Measurements from ENCODE around the gene PHKA1. TPM values are rescaled to one million over a fixed set of nuclear protein-coding genes. Genes with fewer than 3 reads are reported as not detected.

Gene PHKA1
- total RNA-seq, 4 donors from 2014 or later = 1.8 to 4.6 (median 2.4) TPM

GRCh38 chrX:72644946-72645345, 69.2 kb downstream of the PHKA1 start:
- DNase-seq = no peak
- 79 to 100% methylated on average over 2 of the region's 2 CpGs for WGBS, 2 donors (ENCODE audit: low coverage in 1 of 2)
- no peak overlapping the region for H3K4me3 ChIP-seq
- H3K27ac ChIP-seq = no peak overlapping the region
- no peaks in the 10 kb centered on the region for H3K4me1 ChIP-seq
- no peaks in the 10 kb centered on the region for H3K27me3 ChIP-seq
- TF ChIP-seq POLR2AphosphoS5 (IDR thresholded peaks at IDR 0.05) = no peak
- TF ChIP-seq POLR2A (IDR thresholded peaks at IDR 0.05) = no peak
- no peak for TF ChIP-seq EP300 (IDR thresholded peaks at IDR 0.05; ENCODE audit: low read depth)
- no peak for TF ChIP-seq CTCF (IDR thresholded peaks at IDR 0.05)
- in situ Hi-C loops (cut with MboI; ENCODE audit: low pct_ligation_motif_present in 1 of 4, low pct_unique_long_range_greater_than_20kb in 1 of 4, low sequenced_read_pairs in 3 of 4) (no loop called here), intact Hi-C loops (cut with DNase I; ENCODE audit: low total_unique reads) (no loop called here)
- no peaks in the 10 kb centered on the region for H3K9me3 ChIP-seq
- no peaks in the 10 kb centered on the region for H3K36me3 ChIP-seq

DNA sequence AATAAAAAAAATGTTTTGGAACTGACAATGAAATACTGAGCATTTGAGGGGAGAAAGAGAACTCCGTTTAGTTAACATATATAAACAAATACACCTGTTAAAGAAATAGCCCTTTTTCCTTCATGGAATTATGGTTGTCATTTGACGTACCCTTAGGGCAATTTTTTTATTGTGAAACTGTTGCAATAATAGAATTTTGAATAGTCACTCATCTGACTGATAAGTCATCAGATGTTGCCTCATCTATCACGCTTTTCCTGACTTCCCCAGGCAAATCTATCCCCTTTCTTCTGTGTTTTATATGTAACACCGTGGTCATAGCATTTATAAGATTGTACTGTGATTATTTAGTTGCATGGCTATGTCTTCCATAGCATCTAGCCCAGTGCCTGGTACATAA, 72.5 kb downstream of the PHKA1 start:
- no peak for TF ChIP-seq CTCF (IDR thresholded peaks at IDR 0.05)
- TF ChIP-seq POLR2A (IDR thresholded peaks at IDR 0.05) = no peak
- TF ChIP-seq POLR2AphosphoS5 (IDR thresholded peaks at IDR 0.05) = no peak
- Histone ChIP-seq H3K27me3 (no peaks in the 10 kb centered on the region), H3K4me3 (no peak overlapping the region), H3K27ac (no peak overlapping the region), H3K36me3 (no peaks in the 10 kb centered on the region), H3K9me3 (no peaks in the 10 kb centered on the region), H3K4me1 (no peaks in the 10 kb centered on the region)
- 64 to 88% methylated on average over 4 of the region's 4 CpGs for WGBS, 2 donors (ENCODE audit: low coverage in 1 of 2)
- intact Hi-C loops (cut with DNase I; ENCODE audit: low total_unique reads) = no loop called here
- no peak for DNase-seq
- in situ Hi-C loops (cut with MboI; ENCODE audit: low pct_ligation_motif_present in 1 of 4, low pct_unique_long_range_greater_than_20kb in 1 of 4, low sequenced_read_pairs in 3 of 4) = no loop called here

- H3K9me3 ChIP-seq = no peaks in the 10 kb centered on the region
- H3K36me3 ChIP-seq = no peaks in the 10 kb centered on the region
- H3K27ac ChIP-seq = no peak overlapping the region
- DNase-seq = no peak
- TF ChIP-seq CTCF (IDR thresholded peaks at IDR 0.05) (no peak), POLR2AphosphoS5 (IDR thresholded peaks at IDR 0.05) (no peak), POLR2A (IDR thresholded peaks at IDR 0.05) (no peak), EP300 (IDR thresholded peaks at IDR 0.05; ENCODE audit: low read depth) (no peak)
- in situ Hi-C loops (cut with MboI; ENCODE audit: low pct_ligation_motif_present in 1 of 4, low pct_unique_long_range_greater_than_20kb in 1 of 4, low sequenced_read_pairs in 3 of 4) (no loop called here), intact Hi-C loops (cut with DNase I; ENCODE audit: low total_unique reads) (no loop called here)
- WGBS, 2 donors (ENCODE audit: low coverage in 1 of 2) = 73% methylated on average over 1 of the region's 1 CpG; no CpG with 5 or more reads in 1 of the 2 donors
- H3K4me1 ChIP-seq = no peaks in the 10 kb centered on the region
- no peak overlapping the region for H3K4me3 ChIP-seq
- no peaks in the 10 kb centered on the region for H3K27me3 ChIP-seq
These were observed 78.2 kb downstream of the PHKA1 start for GRCh38 chrX:72635930-72636329.

- no peak overlapping the region for H3K27ac ChIP-seq
- in situ Hi-C loops (cut with MboI; ENCODE audit: low pct_ligation_motif_present in 1 of 4, low pct_unique_long_range_greater_than_20kb in 1 of 4, low sequenced_read_pairs in 3 of 4) (no loop called here), intact Hi-C loops (cut with DNase I; ENCODE audit: low total_unique reads) (no loop called here)
- no peak overlapping the region for H3K4me3 ChIP-seq
- H3K36me3 ChIP-seq = no peaks in the 10 kb centered on the region
- H3K27me3 ChIP-seq = no peaks in the 10 kb centered on the region
- no peaks in the 10 kb centered on the region for H3K4me1 ChIP-seq
- no peak for DNase-seq
- H3K9me3 ChIP-seq = no peaks in the 10 kb centered on the region
- TF ChIP-seq CTCF (IDR thresholded peaks at IDR 0.05) (no peak), EP300 (IDR thresholded peaks at IDR 0.05; ENCODE audit: low read depth) (no peak), POLR2AphosphoS5 (IDR thresholded peaks at IDR 0.05) (no peak), POLR2A (IDR thresholded peaks at IDR 0.05) (no peak)
- WGBS, 2 donors (ENCODE audit: low coverage in 1 of 2) = 0 to 29% methylated on average over 1 to 3 of the region's 3 CpGs
These were observed 79.8 kb downstream of the PHKA1 start for GRCh38 chrX:72634331-72634730.
